Activated T-cell treated with anti-CD3 and anti-CD28 coated beads, Interleukin-2, amount 50 U/mL, for 4 hours (primary cell): ENCODE measurements around the gene TIMM8A. TPM values are rescaled to one million over a fixed set of nuclear protein-coding genes. Genes with fewer than 3 reads are reported as not detected.
A peak's percentile ranks its signal among the peaks of the same experiment; 100 is the strongest.

Source experiments
- ATAC-seq, 2 donors: fragments of 200-7000 bp; cut with Tn5 transposase; one replicate each; pipeline ENCODE4 v1.10.0; 2021
- DNase-seq: peaks from one replicate; pipeline ENCODE4 v3.0.0-alpha.2; 2020
- H3K27me3 Mint-ChIP-seq: one replicate; pipeline ENCODE4 v1.8.0; 2021; ENCODE audit warnings: low read depth, mixed read lengths
- H3K36me3 Mint-ChIP-seq: one replicate; pipeline ENCODE4 v1.8.0; 2022; ENCODE audit warnings: mixed read lengths; ENCODE audit not compliant: insufficient read depth
- H3K4me1 Mint-ChIP-seq: one replicate; pipeline ENCODE4 v1.8.0; 2021; ENCODE audit warnings: low read depth, mixed read lengths
- H3K4me3 Mint-ChIP-seq: one replicate; pipeline ENCODE4 v1.8.0; 2021; ENCODE audit warnings: mild to moderate bottlenecking, moderate library complexity, mixed read lengths
- H3K9me3 Mint-ChIP-seq: one replicate; pipeline ENCODE4 v1.8.0; 2021; ENCODE audit warnings: mixed read lengths
- total RNA-seq, 3 donors: library from RNA; stranded (reverse); gene quantifications; one replicate each; pipeline ENCODE4 v1.2.1, GENCODE V29; 2021

The TIMM8A gene
- total RNA-seq, result 10 to 100 TPM; 40.5 to 45.5 (median 42.3) TPM

GRCh38 chrX:101348452-101349192, at the start of gene TIMM8A:
Gene TIMM8A (minus strand): TSS chrX:101348742. CDS start chrX:101348664, 78 bp downstream.
- no peaks in the 10 kb centered on the region for H3K9me3 Mint-ChIP-seq
- ATAC-seq (peak; percentile 98), DNase-seq (peak; percentile 68)
- no peaks in the 10 kb centered on the region for H3K27me3 Mint-ChIP-seq
- H3K4me1 Mint-ChIP-seq, result peaks cover 14% of the 10 kb centered on the region
- peak within 1 kb of the TSS; percentile 91 for H3K4me3 Mint-ChIP-seq
- H3K36me3 Mint-ChIP-seq, result peaks cover 9% of the 10 kb centered on the region

- peaks cover 12% of the 10 kb centered on the region for H3K4me1 Mint-ChIP-seq
- peaks cover 24% of the 10 kb centered on the region for H3K36me3 Mint-ChIP-seq
- no peaks in the 10 kb centered on the region for H3K9me3 Mint-ChIP-seq
- H3K4me3 Mint-ChIP-seq, result no peak overlapping the region
- no peaks in the 10 kb centered on the region for H3K27me3 Mint-ChIP-seq
- DNase-seq (no peak), ATAC-seq (no peak)
Measured at GRCh38 chrX:101397779-101398178, 49.2 kb upstream of the TIMM8A start.

- Mint-ChIP-seq H3K4me1 (peaks cover 14% of the 10 kb centered on the region), H3K27me3 (no peaks in the 10 kb centered on the region), H3K9me3 (no peaks in the 10 kb centered on the region), H3K4me3 (no peak overlapping the region), H3K36me3 (peaks cover 37% of the 10 kb centered on the region)
- ATAC-seq, result no peak
- DNase-seq, result no peak
Measured at GRCh38 chrX:101395789-101396188, 47.2 kb upstream of the TIMM8A start.

GRCh38 chrX:101394372-101394771, 45.8 kb upstream of the TIMM8A start:
- DNase-seq (no peak), ATAC-seq (no peak)
- H3K9me3 Mint-ChIP-seq, result no peaks in the 10 kb centered on the region
- peaks cover 18% of the 10 kb centered on the region for H3K4me1 Mint-ChIP-seq
- H3K27me3 Mint-ChIP-seq, result no peaks in the 10 kb centered on the region
- peaks cover 34% of the 10 kb centered on the region for H3K36me3 Mint-ChIP-seq
- H3K4me3 Mint-ChIP-seq, result peak overlapping the region; percentile 97

DNA sequence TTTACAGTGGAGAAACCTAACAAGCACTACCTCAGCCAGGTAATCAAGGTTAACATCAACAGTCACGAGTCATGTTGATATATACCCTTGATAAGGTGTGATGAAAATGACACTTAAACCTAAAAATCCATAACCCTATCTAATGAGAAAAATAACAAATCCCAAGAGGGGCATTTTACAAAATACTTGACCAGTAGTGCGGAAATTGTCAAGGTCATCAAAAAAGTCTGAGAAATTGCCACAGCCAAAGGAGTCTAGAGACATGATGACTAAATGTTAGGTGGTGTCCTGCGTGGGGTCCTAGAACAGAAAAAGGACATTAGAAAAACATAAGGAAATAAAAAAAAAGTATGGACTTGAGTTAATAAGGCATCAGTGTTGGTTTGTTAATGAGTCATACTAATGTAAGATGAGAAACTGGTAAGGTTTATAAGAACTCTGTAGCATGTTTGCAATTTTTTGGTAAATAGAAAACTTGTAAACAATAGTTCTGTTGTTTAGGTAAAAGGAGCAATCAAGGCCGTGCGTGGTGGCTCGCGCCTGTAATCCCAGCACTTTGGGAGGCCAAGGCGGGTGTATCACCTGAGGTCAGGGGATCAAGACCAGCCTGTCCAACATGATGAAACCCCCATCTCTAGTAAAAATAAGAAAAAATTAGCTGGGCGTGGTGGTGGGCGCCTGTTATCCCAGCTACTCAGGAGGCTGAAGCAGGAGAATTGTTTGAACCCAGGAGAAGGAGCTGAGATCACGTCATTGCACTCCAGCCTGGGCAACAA, 45.2 kb upstream of the TIMM8A start:
- ATAC-seq, result no peak
- H3K27me3 Mint-ChIP-seq, result no peaks in the 10 kb centered on the region
- peak overlapping the region; percentile 97 for H3K4me3 Mint-ChIP-seq

GRCh38 chrX:101391831-101392230, 43.3 kb upstream of the TIMM8A start:
- no peak for ATAC-seq
- peak overlapping the region; percentile 97 for H3K4me3 Mint-ChIP-seq

More for the DNA sequence above, 45.2 kb upstream of the TIMM8A start:
- peaks cover 18% of the 10 kb centered on the region for H3K4me1 Mint-ChIP-seq
- no peaks in the 10 kb centered on the region for H3K9me3 Mint-ChIP-seq
- peaks cover 34% of the 10 kb centered on the region for H3K36me3 Mint-ChIP-seq
- no peak for DNase-seq

GRCh38 chrX:101390664-101391525, 42.4 kb upstream of the TIMM8A start, which contains the start of gene RPL36A:
Gene RPL36A (plus strand): TSS chrX:101391011. CDS start chrX:101391044, 33 bp downstream.
- Mint-ChIP-seq H3K4me1 (peaks cover 20% of the 10 kb centered on the region), H3K27me3 (no peaks in the 10 kb centered on the region), H3K36me3 (peaks cover 34% of the 10 kb centered on the region), H3K9me3 (no peaks in the 10 kb centered on the region), H3K4me3 (peak within 1 kb of the TSS; percentile 97)
- DNase-seq (peak; percentile 77), ATAC-seq (peak; percentile 94 to 96)

More at GRCh38 chrX:101391831-101392230, 43.3 kb upstream of the TIMM8A start:
- Mint-ChIP-seq H3K27me3 (no peaks in the 10 kb centered on the region), H3K4me1 (peaks cover 18% of the 10 kb centered on the region), H3K9me3 (no peaks in the 10 kb centered on the region), H3K36me3 (peaks cover 34% of the 10 kb centered on the region)
- DNase-seq, result no peak

GRCh38 chrX:101388604-101389003, 40.1 kb upstream of the TIMM8A start:
- Mint-ChIP-seq H3K4me1 (peaks cover 10% of the 10 kb centered on the region), H3K4me3 (no peak overlapping the region), H3K27me3 (no peaks in the 10 kb centered on the region), H3K36me3 (peaks cover 23% of the 10 kb centered on the region), H3K9me3 (no peaks in the 10 kb centered on the region)
- DNase-seq (no peak), ATAC-seq (no peak)

DNA sequence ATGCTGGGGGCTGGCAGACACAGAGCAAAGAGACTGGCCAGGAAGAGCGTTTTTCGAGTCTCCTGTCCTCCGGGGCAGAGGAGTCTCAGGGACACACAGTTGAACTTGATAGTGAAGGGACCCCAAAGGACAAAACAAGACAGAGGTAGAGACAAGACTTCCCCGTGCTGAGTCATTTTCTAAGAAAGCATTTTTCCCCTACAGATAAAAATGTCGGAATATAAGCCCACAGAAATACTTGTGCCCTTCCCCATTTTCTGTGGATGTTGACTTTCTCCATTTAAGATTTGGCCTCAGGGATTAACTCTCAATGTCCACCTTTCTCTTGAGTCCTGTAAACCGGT, 38.0 kb upstream of the TIMM8A start:
- H3K9me3 Mint-ChIP-seq, result no peaks in the 10 kb centered on the region
- peaks cover 5% of the 10 kb centered on the region for H3K4me1 Mint-ChIP-seq
- DNase-seq (no peak), ATAC-seq (no peak)
- peak overlapping the region; percentile 63 for H3K4me3 Mint-ChIP-seq
- H3K27me3 Mint-ChIP-seq, result no peaks in the 10 kb centered on the region
- H3K36me3 Mint-ChIP-seq, result peaks cover 7% of the 10 kb centered on the region

- H3K27me3 Mint-ChIP-seq, result no peaks in the 10 kb centered on the region
- DNase-seq, result no peak
- peaks cover 1% of the 10 kb centered on the region for H3K36me3 Mint-ChIP-seq
- no peak for ATAC-seq
- peak within 1 kb of the TSS; percentile 66 for H3K4me3 Mint-ChIP-seq
- H3K4me1 Mint-ChIP-seq, result peaks cover 5% of the 10 kb centered on the region
- H3K9me3 Mint-ChIP-seq, result no peaks in the 10 kb centered on the region
Measured at GRCh38 chrX:101385795-101386541, 37.4 kb upstream of the TIMM8A start, which contains the start of gene BTK. Gene BTK (minus strand): TSS chrX:101386191. CDS start chrX:101375284, 10,907 bp downstream.

GRCh38 chrX:101385026-101385684, 36.6 kb upstream of the TIMM8A start:
- no peak for ATAC-seq
- H3K4me1 Mint-ChIP-seq, result peaks cover 1% of the 10 kb centered on the region
- no peaks in the 10 kb centered on the region for H3K9me3 Mint-ChIP-seq
- no peaks in the 10 kb centered on the region for H3K36me3 Mint-ChIP-seq
- peak overlapping the region; percentile 66 for H3K4me3 Mint-ChIP-seq
- no peak for DNase-seq
- H3K27me3 Mint-ChIP-seq, result no peaks in the 10 kb centered on the region

- H3K4me3 Mint-ChIP-seq, result no peak overlapping the region
- no peak for ATAC-seq
Measured at GRCh38 chrX:101383679-101384205, 35.2 kb upstream of the TIMM8A start.

GRCh38 chrX:101377547-101377946, 29.0 kb upstream of the TIMM8A start:
- Mint-ChIP-seq H3K4me3 (no peak overlapping the region), H3K4me1 (no peaks in the 10 kb centered on the region), H3K27me3 (no peaks in the 10 kb centered on the region), H3K36me3 (no peaks in the 10 kb centered on the region), H3K9me3 (no peaks in the 10 kb centered on the region)
- DNase-seq (no peak), ATAC-seq (no peak)

More at GRCh38 chrX:101383679-101384205, 35.2 kb upstream of the TIMM8A start:
- no peaks in the 10 kb centered on the region for H3K9me3 Mint-ChIP-seq
- no peak for DNase-seq
- H3K27me3 Mint-ChIP-seq, result no peaks in the 10 kb centered on the region
- H3K36me3 Mint-ChIP-seq, result no peaks in the 10 kb centered on the region
- H3K4me1 Mint-ChIP-seq, result peaks cover 1% of the 10 kb centered on the region
